PC-3 (cell line): ENCODE measurements around the gene PLCB4. TPM values are rescaled to one million over a fixed set of nuclear protein-coding genes. Genes with fewer than 3 reads are reported as not detected.

ENCODE experiments used
- ATAC-seq: fragments of 200-7000 bp; cut with Tn5 transposase; 2 replicates; pipeline ENCODE4 v1.9.1; 2020; ENCODE audit warnings: mild to moderate bottlenecking, moderate library complexity
- BruUV-seq: library from RNA; stranded (reverse); fragments of 400-500 nt; replicated peaks from 2 replicates; lab custom pipeline; 2021; lab: Mats Ljungman, UMichigan
- CTCF ChIA-PET: fragments of 300-600 bp; sonication (Branson Sonifier 250); formaldehyde crosslinking; loops from one replicate; lab custom pipeline; 2022; ENCODE audit warnings: antibody characterized with exemption; lab: Charles Lee
- POLR2A ChIA-PET: fragments of 300-600 bp; sonication (Branson Sonifier 250); formaldehyde crosslinking; loops from one replicate; lab custom pipeline; 2022; ENCODE audit warnings: antibody characterized with exemption; ENCODE audit not compliant: unreplicated experiment; lab: Charles Lee
- DNase-seq: peaks from one replicate; pipeline ENCODE4 v3.0.0-alpha.2; 2015
- H2AFZ ChIP-seq: fragments of 300-600 bp; sonication (generic); 2 replicates; pipeline ENCODE4 v1.6.0; 2016; ENCODE audit warnings: antibody characterized with exemption, low read length
- H3F3A ChIP-seq: fragments of 300-600 bp; sonication (generic); one replicate; pipeline ENCODE4 v1.6.0; 2017; ENCODE audit warnings: antibody characterized with exemption, low read length, control low read depth, mild to moderate bottlenecking; ENCODE audit not compliant: unreplicated experiment
- H3K27ac ChIP-seq: fragments of 300-600 bp; sonication (generic); 2 replicates; pipeline ENCODE4 v1.5.1; 2016; ENCODE audit warnings: mild to moderate bottlenecking, low read length
- H3K27me3 ChIP-seq: fragments of 300-600 bp; sonication (generic); 2 replicates; pipeline ENCODE4 v1.6.1; 2016; ENCODE audit warnings: low read length, mixed read lengths
- H3K36me3 ChIP-seq: fragments of 300-600 bp; sonication (generic); 2 replicates; pipeline ENCODE4 v1.6.1; 2016; ENCODE audit warnings: low read depth, mixed run types, low read length, mixed read lengths
- H3K4me1 ChIP-seq: fragments of 300-600 bp; sonication (generic); 2 replicates; pipeline ENCODE4 v1.5.1; 2016; ENCODE audit warnings: low read length; ENCODE audit not compliant: insufficient read depth
- H3K4me2 ChIP-seq: fragments of 300-600 bp; sonication (generic); 2 replicates; pipeline ENCODE4 v1.6.0; 2016; ENCODE audit warnings: low read length
- H3K4me3 ChIP-seq: fragments of 300-600 bp; sonication (generic); 2 replicates; pipeline ENCODE4 v1.5.1; 2016; ENCODE audit warnings: mild to moderate bottlenecking, low read length, mixed read lengths
- H3K79me2 ChIP-seq: fragments of 300-600 bp; sonication (generic); 2 replicates; pipeline ENCODE4 v1.6.1; 2017; ENCODE audit warnings: low read length, mixed read lengths
- H3K9ac ChIP-seq: fragments of 300-600 bp; sonication (generic); 2 replicates; pipeline ENCODE4 v1.6.0; 2016; ENCODE audit warnings: mild to moderate bottlenecking, low read length
- H3K9me2 ChIP-seq: fragments of 300-600 bp; sonication (generic); replicated peaks from 2 replicates; pipeline ENCODE4 v1.6.1; 2016; ENCODE audit warnings: mixed run types, low read length, mixed read lengths
- H3K9me3 ChIP-seq: fragments of 300-600 bp; sonication (generic); 2 replicates; pipeline ENCODE4 v1.6.1; 2016; ENCODE audit warnings: low read length, mixed read lengths
- H4K20me1 ChIP-seq: fragments of 300-600 bp; sonication (generic); 2 replicates; pipeline ENCODE4 v1.6.1; 2016; ENCODE audit warnings: low read length, mixed read lengths
- CTCF ChIP-seq: fragments of 300-600 bp; sonication (generic); conservative IDR thresholded peaks from 2 replicates; pipeline ENCODE4 v1.5.1; 2017; ENCODE audit warnings: antibody characterized with exemption, low read depth, mild to moderate bottlenecking, low read length
- EZH2 ChIP-seq: fragments of 300-600 bp; sonication (generic); IDR thresholded peaks from one replicate; pipeline ENCODE4 v1.6.1; 2017; ENCODE audit warnings: antibody characterized with exemption, mild to moderate bottlenecking, low read length; ENCODE audit not compliant: unreplicated experiment
- EZH2phosphoT487 ChIP-seq: fragments of 300-600 bp; sonication (generic); IDR thresholded peaks from 2 replicates; pipeline ENCODE4 v1.6.1; 2018; ENCODE audit warnings: mild to moderate bottlenecking, antibody characterized with exemption, low read length, borderline replicate concordance
- intact Hi-C: fragments of 100-400 bp; cut with micrococcal nuclease; formaldehyde crosslinking; loops from 2 replicates; pipeline ENCODE4 v1.9.0; 2023
- total RNA-seq: library from RNA; depleted of rRNA; stranded (reverse); fragments of >200 nt; gene quantifications from 2 replicates; pipeline ENCODE4 v1.2.3, GENCODE V29; 2014

Gene PLCB4
- total RNA-seq, 1 experiment from 2014 or later: 25.4 TPM

GRCh38 chr20:9154464-9155024 is 85.7 kb downstream of the PLCB4 start:
- Histone ChIP-seq H3K79me2 (no peaks in the 10 kb centered on the region), H3K9me3 (no peaks in the 10 kb centered on the region), H3K36me3 (0 out of 2 replicates have a peak, but pooled peaks cover 3% of the 10 kb centered on the region), H3K9me2 (no peaks in the 10 kb centered on the region), H3K4me2 (no peak overlapping the region), H3F3A (no peaks in the 10 kb centered on the region), H2AFZ (no peak overlapping the region), H4K20me1 (0 out of 2 replicates have a peak, but pooled peaks cover 3% of the 10 kb centered on the region), H3K4me1 (no peaks in the 10 kb centered on the region), H3K4me3 (no peak overlapping the region), H3K27ac (no peak overlapping the region), H3K9ac (no peak overlapping the region), H3K27me3 (no peaks in the 10 kb centered on the region)
- DNase-seq (no peak), ATAC-seq (no peak)
- POLR2A ChIA-PET: no interaction called here
- TF ChIP-seq EZH2phosphoT487: no peak
- TF ChIP-seq EZH2: no peak
- no peak for TF ChIP-seq CTCF
- no TSS peak for BruUV-seq
- CTCF ChIA-PET: no interaction called here
- intact Hi-C loops: no loop called here

GRCh38 chr20:9156529-9157280 is 87.8 kb downstream of the PLCB4 start:
- Histone ChIP-seq H3K27me3 (no peaks in the 10 kb centered on the region), H3K36me3 (0 out of 2 replicates have a peak, but pooled peaks cover 3% of the 10 kb centered on the region), H2AFZ (no peak overlapping the region), H3K4me3 (no peak overlapping the region), H3K9ac (no peak overlapping the region), H3K9me3 (no peaks in the 10 kb centered on the region), H4K20me1 (0 out of 2 replicates have a peak, but pooled peaks cover 3% of the 10 kb centered on the region), H3K9me2 (no peaks in the 10 kb centered on the region), H3F3A (no peaks in the 10 kb centered on the region), H3K4me2 (no peak overlapping the region), H3K79me2 (no peaks in the 10 kb centered on the region), H3K4me1 (no peaks in the 10 kb centered on the region), H3K27ac (no peak overlapping the region)
- no TSS peak for BruUV-seq
- TF ChIP-seq CTCF: no peak
- TF ChIP-seq EZH2phosphoT487: no peak
- no peak for TF ChIP-seq EZH2
- POLR2A ChIA-PET: interaction anchor here (0.6 kb wide), 1 partner anchor 26 kb away, joined by 3 read pairs; no protein-coding TSS in a partner anchor
- CTCF ChIA-PET: interaction anchor here (0.8 kb wide), 1 partner anchor 303 kb away, joined by 3 read pairs; no protein-coding TSS in a partner anchor
- DNase-seq (no peak), ATAC-seq (no peak)
- intact Hi-C loops: no loop called here
